H1 (cell line): Measurements from ENCODE around the gene ZNF337. TPM values are rescaled to one million over a fixed set of nuclear protein-coding genes. Genes with fewer than 3 reads are reported as not detected.

Experiments used
- CTCF ChIA-PET: fragments of 300-600 bp; sonication (Branson Sonifier 250); formaldehyde crosslinking; loops from one replicate; lab custom pipeline; 2021; ENCODE audit not compliant: partially characterized antibody; lab: Charles Lee
- POLR2A ChIA-PET: fragments of 300-600 bp; sonication (Branson Sonifier 250); formaldehyde crosslinking; loops from one replicate; lab custom pipeline; 2021; ENCODE audit warnings: inconsistent platforms; ENCODE audit not compliant: partially characterized antibody; lab: Charles Lee
- DNase-seq, 2 experiments: peaks; one replicate each; pipeline versions ENCODE4 v3.0.0 to v3.0.0-alpha.2; 2010 to 2022; ENCODE audit warnings: low spot score in 2 of 2, low read depth in 1 of 2, mixed read lengths in 1 of 2
- FAIRE-seq: peaks from 2 replicates; lab custom pipeline; 2011; peaks lifted over from hg19 to GRCh38; lab: Jason Lieb, UNC
- H2AFZ ChIP-seq: 2 replicates; pipeline ENCODE4 v1.8.1; 2012; ENCODE audit warnings: low read length, inconsistent platforms
- H2AK5ac ChIP-seq: 2 replicates; pipeline ENCODE4 v1.6.1; 2013; ENCODE audit warnings: low read depth, low read length
- H2BK120ac ChIP-seq: replicated peaks from 2 replicates; pipeline ENCODE3; 2013; ENCODE audit warnings: low read depth, low read length, inconsistent platforms
- H2BK12ac ChIP-seq: 2 replicates; pipeline ENCODE4 v1.6.1; 2013; ENCODE audit warnings: low read depth, low read length
- H2BK15ac ChIP-seq: 2 replicates; pipeline ENCODE4 v1.6.1; 2013; ENCODE audit warnings: low read length
- H2BK20ac ChIP-seq: 2 replicates; pipeline ENCODE4 v1.6.1; 2013; ENCODE audit warnings: low read length
- H2BK5ac ChIP-seq: 2 replicates; pipeline ENCODE4 v1.6.1; 2013; ENCODE audit warnings: low read depth, low read length
- H3K14ac ChIP-seq: 2 replicates; pipeline ENCODE4 v1.6.1; 2013; ENCODE audit warnings: inconsistent platforms; ENCODE audit not compliant: insufficient read length
- H3K18ac ChIP-seq: 2 replicates; pipeline ENCODE4 v1.6.1; 2013; ENCODE audit warnings: low read length; ENCODE audit errors: extremely low read depth
- H3K23ac ChIP-seq: 2 replicates; pipeline ENCODE4 v1.6.1; 2013; ENCODE audit warnings: inconsistent platforms; ENCODE audit not compliant: insufficient read length
- H3K23me2 ChIP-seq: 2 replicates; pipeline ENCODE4 v1.6.1; 2013; ENCODE audit warnings: low read depth, low read length
- H3K27ac ChIP-seq: 2 replicates; pipeline ENCODE4 v1.6.1; 2011; ENCODE audit warnings: low read depth, low read length, inconsistent platforms
- H3K27me3 ChIP-seq, 4 experiments: replicated peaks in 1 of 4; 1 replicate in 1 of 4; 2 replicates in 3 of 4; pipeline versions ENCODE4 v1.6.1 to v1.8.1; 2011 to 2013; ENCODE audit warnings: low read length in 3 of 4, mild to moderate bottlenecking in 3 of 4, inconsistent platforms in 2 of 4, mixed read lengths in 2 of 4, moderate library complexity in 1 of 4; ENCODE audit not compliant: control insufficient read depth in 3 of 4, insufficient read depth in 3 of 4; ENCODE audit errors: extremely low read depth in 1 of 4
- H3K36me3 ChIP-seq, 4 experiments: 2 replicates each; pipeline versions ENCODE4 v1.6.1 to v1.8.1; 2011 to 2013; ENCODE audit warnings: mild to moderate bottlenecking in 4 of 4, low read length in 3 of 4, moderate library complexity in 2 of 4, control low read depth in 1 of 4, inconsistent platforms in 1 of 4; ENCODE audit not compliant: insufficient read depth in 4 of 4, control insufficient read depth in 2 of 4
- H3K4ac ChIP-seq: replicated peaks from 2 replicates; pipeline ENCODE3; 2013; ENCODE audit warnings: low read length, low read depth, mixed read lengths, inconsistent platforms; ENCODE audit not compliant: insufficient read length
- H3K4me1 ChIP-seq, 4 experiments: replicated peaks in 1 of 4; 1 replicate in 1 of 4; 2 replicates in 3 of 4; pipeline versions ENCODE4 v1.6.1 to v1.8.1; 2011 to 2013; ENCODE audit warnings: low read length in 3 of 4, inconsistent platforms in 2 of 4, mixed read lengths in 1 of 4; ENCODE audit not compliant: insufficient read depth in 4 of 4, control insufficient read depth in 3 of 4
- H3K4me2 ChIP-seq, 2 experiments: 2 replicates each; pipeline versions ENCODE4 v1.6.1 to v1.8.1; 2011 to 2013; ENCODE audit warnings: low read depth in 2 of 2, low read length in 2 of 2, control low read depth in 1 of 2, inconsistent platforms in 1 of 2, mild to moderate bottlenecking in 1 of 2; ENCODE audit not compliant: insufficient read depth in 1 of 2
- H3K4me3 ChIP-seq, 4 experiments: fragments of 200-600, 300-600 bp in 1 of 4; sonication (generic), shearing (Covaris generic), sonication (Bioruptor Twin) in 1 of 4; 2 replicates each; pipeline versions ENCODE4 v1.5.1 to v1.8.1; 2011 to 2016; ENCODE audit warnings: low read length in 4 of 4, low read depth in 3 of 4, control low read depth in 2 of 4, inconsistent platforms in 2 of 4, mild to moderate bottlenecking in 2 of 4, mixed read lengths in 1 of 4, moderate library complexity in 1 of 4; ENCODE audit not compliant: insufficient read depth in 2 of 4; ENCODE audit errors: extremely low read depth in 1 of 4
- H3K56ac ChIP-seq: replicated peaks from 2 replicates; pipeline ENCODE3; 2013; ENCODE audit warnings: low read depth, mild to moderate bottlenecking, mixed read lengths, low read length, inconsistent platforms; ENCODE audit not compliant: insufficient read length
- H3K79me1 ChIP-seq: 2 replicates; pipeline ENCODE4 v1.6.1; 2013; ENCODE audit warnings: low read depth, low read length, control low read depth
- H3K79me2 ChIP-seq, 2 experiments: 2 replicates each; pipeline versions ENCODE4 v1.6.1 to v1.8.1; 2012 to 2013; ENCODE audit warnings: low read length in 2 of 2, mild to moderate bottlenecking in 2 of 2, inconsistent platforms in 1 of 2; ENCODE audit not compliant: insufficient read depth in 2 of 2, control insufficient read depth in 1 of 2
- H3K9ac ChIP-seq, 4 experiments: replicated peaks in 1 of 4; 1 replicate in 1 of 4; 2 replicates in 3 of 4; pipeline versions ENCODE4 v1.6.1 to v1.8.1; 2011 to 2013; ENCODE audit warnings: low read depth in 3 of 4, low read length in 3 of 4, control low read depth in 2 of 4, mild to moderate bottlenecking in 2 of 4, moderate library complexity in 2 of 4, inconsistent platforms in 1 of 4; ENCODE audit errors: extremely low read depth in 1 of 4
- H3K9me3 ChIP-seq, 2 experiments: 2 replicates each; pipeline versions ENCODE4 v1.6.1 to v1.8.1; 2012 to 2013; ENCODE audit warnings: mild to moderate bottlenecking in 2 of 2, moderate library complexity in 2 of 2, control low read depth in 1 of 2, inconsistent platforms in 1 of 2, low read depth in 1 of 2, low read length in 1 of 2, mixed read lengths in 1 of 2; ENCODE audit not compliant: insufficient read depth in 2 of 2
- H4K20me1 ChIP-seq, 2 experiments: replicated peaks in 1 of 2; 2 replicates each; pipeline versions ENCODE3 to v1.8.1; 2011 to 2013; ENCODE audit warnings: inconsistent platforms in 2 of 2, low read length in 2 of 2, mild to moderate bottlenecking in 1 of 2; ENCODE audit not compliant: insufficient read depth in 2 of 2, control insufficient read depth in 1 of 2
- H4K5ac ChIP-seq: 2 replicates; pipeline ENCODE4 v1.6.1; 2013; ENCODE audit warnings: low read length, low read depth, mixed read lengths, inconsistent platforms; ENCODE audit not compliant: insufficient read length
- H4K8ac ChIP-seq: 2 replicates; pipeline ENCODE4 v1.8.0; 2013; ENCODE audit warnings: mild to moderate bottlenecking, moderate library complexity, low read length, inconsistent platforms; ENCODE audit not compliant: insufficient read depth; ENCODE audit errors: extremely low read depth
- H4K91ac ChIP-seq: replicated peaks from 2 replicates; pipeline ENCODE3; 2013; ENCODE audit warnings: low read length, mixed read lengths, inconsistent platforms; ENCODE audit not compliant: insufficient read length
- ASH2L ChIP-seq: fragments of 200-600, 300-600 bp; sonication (generic); IDR thresholded peaks from one replicate; pipeline ENCODE4 v1.7.1; 2017; ENCODE audit warnings: low read length
- RNF2 ChIP-seq: fragments of 200-900, 300-1000 bp; sonication (generic); IDR thresholded peaks from 2 replicates; pipeline ENCODE4 v1.7.1; 2016; ENCODE audit warnings: borderline replicate concordance, low read depth, mild to moderate bottlenecking, antibody characterized with exemption, low read length; ENCODE audit not compliant: poor library complexity, severe bottlenecking; ENCODE audit errors: missing control alignments
- TEAD4 ChIP-seq: IDR thresholded peaks from 2 replicates; pipeline ENCODE4 v1.6.1; 2012; ENCODE audit warnings: low read depth, low read length, inconsistent platforms, mixed read lengths
- WGBS, 2 experiments: shearing (Covaris generic) in 1 of 2; methylation state at CpG; one replicate each; pipeline versions ENCODE4 v1.1.6 to v1.1.7; 2013 to 2015; ENCODE audit warnings: low lambda C conversion rate in 2 of 2, mixed read lengths in 2 of 2, inconsistent platforms in 1 of 2, low coverage in 1 of 2, missing lambda C conversion rate in 1 of 2; ENCODE audit not compliant: insufficient replicate concordance in 2 of 2, insufficient coverage in 1 of 2, insufficient read length in 1 of 2; ENCODE audit errors: extremely low coverage in 1 of 2, missing lambda C conversion rate in 1 of 2; 5-methylcytosine and 5-hydroxymethylcytosine counted together
- polyA plus RNA-seq, 7 experiments: library from polyadenylated mRNA; depleted of rRNA in 3 of 7; stranded (reverse) in 5 of 7; unstranded in 2 of 7; fragments of >200 nt in 5 of 7; fragments of 200-250 nt in 2 of 7; gene quantifications; 1 replicate in 5 of 7; 2 replicates in 1 of 7; 4 replicates in 1 of 7; pipeline versions ENCODE4 v1.2.1 to v1.2.3, GENCODE V29; 2011 to 2013; ENCODE audit warnings: missing spikeins in 2 of 7, mixed read lengths in 2 of 7
- total RNA-seq: library from RNA; stranded (reverse); fragmentation: NEBNext Ultra II Directional; extraction: Animal tissue kit (Norgen Biotek cat#: 25700); gene quantifications from 2 replicates; pipeline ENCODE4 v1.2.1, GENCODE V29; 2021

Gene ZNF337
- total and polyA plus RNA-seq, 2 of the 8 experiments (the other 6 are each of a cell fraction or from before 2014, with no cell fraction given) = 2.8 to 6.6 TPM

GRCh38 chr20:25738198-25738597, 41.5 kb upstream of the ZNF337 start:
- peaks cover 0 to 36% of the 10 kb centered on the region in 2 experiments; a peak in 1 of 4 replicates for H3K9me3 ChIP-seq
- no peak overlapping the region for H2BK5ac ChIP-seq
- no peak overlapping the region for H4K8ac ChIP-seq
- no peak overlapping the region for H3K4ac ChIP-seq
- H2AK5ac ChIP-seq = no peak overlapping the region
- no peak overlapping the region for H3K9ac ChIP-seq
- no peak overlapping the region for H4K91ac ChIP-seq
- no peaks in the 10 kb centered on the region for H3K27me3 ChIP-seq
- no peak overlapping the region for H2BK120ac ChIP-seq
- no peaks in the 10 kb centered on the region for H3K79me1 ChIP-seq
- DNase-seq (no peak), FAIRE-seq (no peak)
- no peak overlapping the region for H3K14ac ChIP-seq
- no peaks in the 10 kb centered on the region for H3K23me2 ChIP-seq
- ChIA-PET POLR2A (no interaction called here), CTCF (no interaction called here)
- WGBS, 2 experiments = 87% methylated on average over 2 of the region's 2 CpGs; no CpG with 5 or more reads in 1 of the 2 experiments
- H3K18ac ChIP-seq = no peak overlapping the region
- no peak overlapping the region for H4K5ac ChIP-seq
- H4K20me1 ChIP-seq = no peaks in the 10 kb centered on the region
- H3K36me3 ChIP-seq = no peaks in the 10 kb centered on the region
- H2BK20ac ChIP-seq = no peak overlapping the region
- no peaks in the 10 kb centered on the region for H3K4me1 ChIP-seq
- H2AFZ ChIP-seq = no peak overlapping the region
- H3K56ac ChIP-seq = no peak overlapping the region
- no peak overlapping the region for H3K4me2 ChIP-seq
- no peak overlapping the region for H2BK12ac ChIP-seq
- no peak overlapping the region for H3K27ac ChIP-seq
- no peaks in the 10 kb centered on the region for H3K79me2 ChIP-seq
- no peak overlapping the region for H2BK15ac ChIP-seq
- H3K23ac ChIP-seq = no peak overlapping the region
- H3K4me3 ChIP-seq = no peak overlapping the region
- TF ChIP-seq ASH2L = no peak
- no peak for TF ChIP-seq RNF2
- TF ChIP-seq TEAD4 = no peak
